Psoas muscle (tissue), 8 donors: Measurements from ENCODE around the gene PGAP6. TPM values are rescaled to one million over a fixed set of nuclear protein-coding genes. Genes with fewer than 3 reads are reported as not detected.
A peak's percentile ranks its signal among the peaks of the same experiment; 100 is the strongest.
"Not testable (repeated sequence)": the region's sequence is repeated elsewhere in the genome, so short reads cannot be mapped to it uniquely, and the experiment has no call there.

Source experiments
- ATAC-seq, 4 donors: fragments of 200-7000 bp; cut with Tn5 transposase; one replicate each; pipeline ENCODE4 v1.9.1; 2020; ENCODE audit warnings: moderate library complexity in 3 of 4, mild to moderate bottlenecking in 2 of 4
- DNase-seq, 2 donors: peaks; one replicate each; pipeline ENCODE4 v3.0.0-alpha.2; 2020
- H3K27ac ChIP-seq: fragments of 200-600 bp; one replicate; pipeline ENCODE4 v1.8.0; 2022
- H3K27me3 ChIP-seq, 3 donors: fragments of 200-600 bp in 1 of 3; one replicate each; pipeline versions ENCODE4 v1.6.1 to v1.8.0; 2013 to 2022; ENCODE audit warnings: low read length in 2 of 3, mild to moderate bottlenecking in 2 of 3, moderate library complexity in 1 of 3; ENCODE audit not compliant: insufficient read depth in 3 of 3
- H3K36me3 ChIP-seq, 2 donors: fragments of 200-600 bp in 1 of 2; one replicate each; pipeline versions ENCODE4 v1.6.1 to v1.8.0; 2013 to 2022; ENCODE audit warnings: low read depth in 1 of 2, mild to moderate bottlenecking in 1 of 2, moderate library complexity in 1 of 2; ENCODE audit not compliant: insufficient read depth in 1 of 2
- H3K4me1 ChIP-seq: fragments of 200-600 bp; one replicate; pipeline ENCODE4 v1.8.0; 2022
- H3K4me3 ChIP-seq: fragments of 200-600 bp; one replicate; pipeline ENCODE4 v1.8.0; 2022; ENCODE audit warnings: mild to moderate bottlenecking
- H3K9me3 ChIP-seq: fragments of 200-600 bp; one replicate; pipeline ENCODE4 v1.8.0; 2022
- WGBS, 3 donors: extraction: QIAGEN DNeasy Blood & Tissue Kit; methylation state at CpG; one replicate each; pipeline versions ENCODE4 v1.1.6 to v1.1.7; 2013; 5-methylcytosine and 5-hydroxymethylcytosine counted together
- intact Hi-C, 2 donors: fragments of 100-400 bp; cut with DNase I; formaldehyde crosslinking; loops; one replicate each; pipeline versions ENCODE4 v1.11.0 to v1.14.2; 2022
- polyA plus RNA-seq, 3 donors: library from polyadenylated mRNA; stranded (reverse); fragments of 200-250 nt; gene quantifications; one replicate each; pipeline ENCODE4 v1.2.3, GENCODE V29; 2013
- total RNA-seq, 4 donors: library from RNA; stranded (reverse); fragmentation: NEBNext Ultra II Directional in 2 of 4; extraction: Animal tissue kit (Norgen Biotek cat#: 25700) in 2 of 4; gene quantifications; one replicate each; pipeline versions ENCODE4 v1.2.1 to v1.2.4, GENCODE V29; 2021 to 2023
- TF ChIP-seq, protein P1 (sequence below): fragments of 200-600 bp; IDR thresholded peaks from one replicate; pipeline ENCODE4 v1.8.0; 2022; ENCODE audit warnings: antibody characterized with exemption
- donor health status: healthy with polysubstance abuse.
- donor health status: DM: no; HTN: no; CAD: no; lungs with moderate emphysema.
- donor health status: Bipolar disorder and iron deficiency.
- donor health status: healthy.
- donor health status: DM: yes; HTN: yes; CAD: no.
- donor health status: DM: no; HTN: no; CAD: no.
- donor health status: DM: no; HTN: no; CAD: no.
- donor health status: DM: yes; HTN: yes; CAD: no.

PGAP6 gene
- total and polyA plus RNA-seq, 7 donors = 26.0 to 46.9 (median 33.8) TPM

DNA sequence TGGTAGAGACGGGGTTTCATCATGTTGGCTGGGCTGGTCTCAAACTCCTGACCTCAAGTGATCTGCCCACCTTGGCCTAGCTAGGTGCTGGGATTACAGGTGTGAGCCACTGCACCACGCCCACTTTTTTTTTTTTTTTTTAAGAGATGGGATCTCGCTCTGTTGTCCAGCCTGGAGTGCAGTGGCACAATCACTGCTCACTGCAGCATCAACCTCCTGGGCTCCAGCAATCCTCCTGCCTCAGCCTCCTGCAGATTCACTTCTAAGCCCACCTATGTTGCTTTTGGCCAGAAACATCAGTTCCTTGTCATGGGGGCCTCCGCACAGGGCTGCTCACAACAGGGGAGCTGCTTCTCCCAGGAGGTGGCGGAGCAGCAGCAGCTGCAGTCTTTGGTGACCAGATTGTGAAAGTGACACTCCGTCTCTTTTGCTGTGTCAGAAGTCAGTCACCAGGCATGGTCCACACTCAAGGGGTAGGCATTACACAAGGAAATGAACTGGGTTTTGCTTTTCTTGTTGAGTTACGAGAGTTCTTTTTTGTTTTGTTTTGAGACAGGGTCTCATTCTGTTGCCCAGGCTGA, 10.8 kb upstream of the PGAP6 start:
- H3K36me3 ChIP-seq = no peaks in the 10 kb centered on the region
- no peak overlapping the region for H3K27ac ChIP-seq
- no peaks in the 10 kb centered on the region for H3K9me3 ChIP-seq
- H3K27me3 ChIP-seq = no peaks in the 10 kb centered on the region
- 86 to 94% (median 89%) methylated on average over 7 of the region's 7 CpGs for WGBS, 3 donors
- DNase-seq = no peak
- TF ChIP-seq, protein P1, sequence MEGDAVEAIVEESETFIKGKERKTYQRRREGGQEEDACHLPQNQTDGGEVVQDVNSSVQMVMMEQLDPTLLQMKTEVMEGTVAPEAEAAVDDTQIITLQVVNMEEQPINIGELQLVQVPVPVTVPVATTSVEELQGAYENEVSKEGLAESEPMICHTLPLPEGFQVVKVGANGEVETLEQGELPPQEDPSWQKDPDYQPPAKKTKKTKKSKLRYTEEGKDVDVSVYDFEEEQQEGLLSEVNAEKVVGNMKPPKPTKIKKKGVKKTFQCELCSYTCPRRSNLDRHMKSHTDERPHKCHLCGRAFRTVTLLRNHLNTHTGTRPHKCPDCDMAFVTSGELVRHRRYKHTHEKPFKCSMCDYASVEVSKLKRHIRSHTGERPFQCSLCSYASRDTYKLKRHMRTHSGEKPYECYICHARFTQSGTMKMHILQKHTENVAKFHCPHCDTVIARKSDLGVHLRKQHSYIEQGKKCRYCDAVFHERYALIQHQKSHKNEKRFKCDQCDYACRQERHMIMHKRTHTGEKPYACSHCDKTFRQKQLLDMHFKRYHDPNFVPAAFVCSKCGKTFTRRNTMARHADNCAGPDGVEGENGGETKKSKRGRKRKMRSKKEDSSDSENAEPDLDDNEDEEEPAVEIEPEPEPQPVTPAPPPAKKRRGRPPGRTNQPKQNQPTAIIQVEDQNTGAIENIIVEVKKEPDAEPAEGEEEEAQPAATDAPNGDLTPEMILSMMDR = no peak
- H3K4me3 ChIP-seq = no peak overlapping the region
- ATAC-seq = no peak
- intact Hi-C loops = no loop called here
- peaks cover 5% of the 10 kb centered on the region for H3K4me1 ChIP-seq

DNA sequence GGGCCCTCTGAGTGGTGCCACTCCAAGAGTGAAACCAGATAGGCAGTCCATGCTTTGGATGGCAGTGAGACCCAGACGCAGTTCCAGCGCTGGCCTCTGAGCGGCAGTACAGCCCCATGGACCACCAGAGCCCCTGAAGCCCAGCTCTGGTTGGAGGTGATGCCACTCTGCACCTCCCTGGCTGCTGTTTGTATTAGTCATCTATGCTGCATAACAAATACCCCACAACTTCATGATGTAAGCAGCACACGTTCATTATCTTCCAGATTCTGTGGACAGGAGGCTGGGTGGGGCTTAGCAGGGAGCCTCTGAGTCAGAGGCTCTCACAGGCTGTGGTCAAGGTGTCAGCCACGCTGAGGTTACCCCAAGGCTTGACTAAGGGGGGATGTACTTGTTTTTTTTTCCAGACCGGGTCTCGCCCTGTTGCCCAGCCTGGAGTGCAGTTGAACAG, 10.1 kb upstream of the PGAP6 start:
- Histone ChIP-seq H3K4me1 (peaks cover 11% of the 10 kb centered on the region), H3K9me3 (no peaks in the 10 kb centered on the region), H3K27me3 (no peaks in the 10 kb centered on the region), H3K36me3 (no peaks in the 10 kb centered on the region), H3K27ac (no peak overlapping the region), H3K4me3 (no peak overlapping the region)
- intact Hi-C loops = no loop called here
- TF ChIP-seq, protein P1 = peak; percentile 61
- ATAC-seq (peak; percentile 77 to 88 (median 86)), DNase-seq (peak; percentile 65 to 80)
- 68 to 77% (median 76%) methylated on average over 7 of the region's 7 CpGs for WGBS, 3 donors

DNA sequence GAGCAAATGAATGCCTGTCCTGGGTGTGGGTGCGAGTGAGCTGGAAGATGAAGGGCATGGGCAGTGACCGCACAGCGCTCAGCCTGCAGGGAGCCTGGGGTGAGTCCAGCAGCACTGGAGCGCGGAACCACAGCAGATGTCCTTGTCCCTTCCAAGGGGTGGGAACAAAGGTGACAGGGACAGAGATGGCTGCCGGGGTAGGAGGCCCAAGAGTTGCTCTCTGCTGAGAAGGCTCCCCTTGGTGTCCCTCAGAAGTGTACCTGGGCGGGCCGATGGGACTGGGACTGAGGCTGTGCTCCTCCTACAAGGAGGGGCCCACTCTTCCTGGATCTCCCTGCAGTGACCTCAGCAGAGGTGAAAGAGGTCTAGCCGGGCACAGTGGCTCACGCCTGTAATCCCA, 7.6 kb upstream of the PGAP6 start:
- TF ChIP-seq, protein P1 = no peak
- ATAC-seq = no peak

DNA sequence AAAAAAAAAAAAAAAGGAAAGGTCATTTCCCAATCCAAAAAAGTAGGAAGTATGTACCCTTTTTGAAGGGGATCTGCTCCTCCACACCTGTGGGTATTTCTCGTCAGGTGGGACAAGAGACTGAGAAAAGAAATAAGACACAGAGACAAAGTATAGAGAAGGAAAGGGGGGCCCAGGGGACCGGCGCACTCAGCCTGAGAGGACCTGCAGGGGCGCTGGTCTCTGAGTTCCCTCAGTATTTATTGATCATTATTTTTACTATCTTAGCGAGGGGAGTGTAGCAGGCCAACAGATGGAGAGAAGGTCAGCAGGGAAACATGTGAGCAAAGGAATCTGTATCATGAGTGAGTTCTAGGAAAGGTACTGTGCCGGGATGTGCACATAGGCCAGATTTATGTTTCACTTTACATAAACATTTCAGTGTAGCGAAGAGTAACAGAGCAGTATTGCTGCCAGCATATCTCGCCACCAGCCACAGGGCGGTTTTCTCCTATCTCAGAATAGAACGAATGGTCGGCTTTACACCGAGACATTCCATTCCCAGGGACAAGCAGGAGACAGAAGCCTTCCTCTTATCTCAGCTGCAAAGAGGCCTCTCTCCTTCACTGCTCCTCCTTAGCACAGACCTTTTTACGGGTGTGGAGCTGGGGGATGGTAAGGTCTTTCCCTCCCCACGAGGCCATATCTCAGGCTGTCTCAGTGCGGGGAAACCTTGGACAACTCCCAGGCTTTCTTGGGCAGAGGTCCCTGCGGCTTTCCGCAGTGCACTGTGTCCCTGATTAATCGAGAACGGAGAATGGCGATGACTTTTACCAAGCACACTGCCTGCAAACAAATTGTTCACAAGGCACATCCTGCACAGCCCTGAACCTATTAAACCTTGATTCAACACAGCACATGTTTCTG, 6.2 kb upstream of the PGAP6 start:
- DNase-seq, H3K9me3 ChIP-seq, intact Hi-C loops, H3K27me3 ChIP-seq, H3K36me3 ChIP-seq: not testable (repeated sequence)
- peak in 1 of 4 donors; percentile 22 for ATAC-seq
- WGBS, 3 donors = 33 to 41% (median 40%) methylated on average over 20 of the region's 20 CpGs
- Histone ChIP-seq H3K27ac (peak overlapping the region; percentile 32), H3K4me3 (peak overlapping the region; percentile 19), H3K4me1 (peaks cover 33% of the 10 kb centered on the region)

More for the DNA sequence above, 7.6 kb upstream of the PGAP6 start:
- 80 to 88% (median 85%) methylated on average over 10 of the region's 10 CpGs for WGBS, 3 donors
- H3K9me3 ChIP-seq = no peaks in the 10 kb centered on the region
- H3K4me1 ChIP-seq = peaks cover 21% of the 10 kb centered on the region
- no peak overlapping the region for H3K4me3 ChIP-seq
- H3K27ac ChIP-seq = no peak overlapping the region
- H3K27me3 ChIP-seq = no peaks in the 10 kb centered on the region
- intact Hi-C loops = no loop called here
- no peaks in the 10 kb centered on the region for H3K36me3 ChIP-seq
- no peak for DNase-seq

DNA sequence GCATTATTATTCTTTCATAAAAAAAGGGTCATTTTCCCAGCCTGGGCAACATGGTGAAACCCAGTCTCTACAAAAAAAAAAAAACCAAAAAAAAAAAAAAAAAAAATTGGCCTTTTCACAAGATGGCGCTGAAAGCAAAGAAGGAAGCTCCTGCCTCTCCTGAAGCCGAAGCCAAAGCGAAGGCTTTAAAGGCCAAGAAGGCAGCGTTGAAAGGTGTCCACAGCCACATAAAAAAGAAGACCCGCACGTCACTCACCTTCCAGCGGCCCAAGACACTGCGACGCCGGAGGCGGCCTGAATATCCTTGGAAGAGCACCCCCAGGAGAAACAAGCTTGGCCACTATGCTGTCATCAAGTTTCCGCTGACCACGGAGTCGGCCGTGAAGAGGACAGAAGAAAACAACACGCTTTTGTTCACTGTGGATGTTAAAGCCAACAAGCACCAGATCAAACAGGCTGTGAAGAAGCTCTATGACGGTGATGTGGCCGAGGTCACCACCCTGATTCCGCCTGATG, 4.9 kb upstream of the PGAP6 start:
- Histone ChIP-seq H3K36me3 (no peaks in the 10 kb centered on the region), H3K9me3 (no peaks in the 10 kb centered on the region), H3K4me1 (peaks cover 40% of the 10 kb centered on the region), H3K27ac (peak overlapping the region; percentile 70), H3K4me3 (peak overlapping the region; percentile 2), H3K27me3 (no peaks in the 10 kb centered on the region)
- DNase-seq = no peak
- peak in 1 of 4 donors; percentile 2 for ATAC-seq
- intact Hi-C loops = no loop called here
- whole genome bisulfite sequencing, 3 donors = 32 to 67% (median 38%) methylated on average over 19 of the region's 19 CpGs
- TF ChIP-seq, protein P1 = no peak
